HG03439 (cell line): Measurements from ENCODE around the gene PTPRN2.

Experiments
- ATAC-seq: cut with Tn5 transposase; IDR thresholded peaks from one replicate; pipeline ENCODE4 v1.9.1; 2021; ENCODE audit warnings: mild to moderate bottlenecking, moderate library complexity; ENCODE audit not compliant: unreplicated experiment

The PTPRN2 gene

GRCh38 chr7:158133057-158133456 lies 454.6 kb downstream of the PTPRN2 start:
- ATAC-seq: no peak

- no peak for ATAC-seq
Observed at GRCh38 chr7:158130023-158130409, 457.6 kb downstream of the PTPRN2 start.

GRCh38 chr7:158129037-158130022 lies 458.3 kb downstream of the PTPRN2 start:
- ATAC-seq: no peak

GRCh38 chr7:158128572-158128971 lies 459.1 kb downstream of the PTPRN2 start:
- no peak for ATAC-seq

- ATAC-seq: no peak
Observed at GRCh38 chr7:158127241-158127640, 460.4 kb downstream of the PTPRN2 start.

GRCh38 chr7:158126661-158127060 lies 461.0 kb downstream of the PTPRN2 start:
- ATAC-seq: no peak

- no peak for ATAC-seq
Observed at GRCh38 chr7:158125721-158126120, 461.9 kb downstream of the PTPRN2 start.

- ATAC-seq: no peak
Observed at GRCh38 chr7:158125091-158125490, 462.5 kb downstream of the PTPRN2 start.

GRCh38 chr7:158124671-158125079 lies 462.9 kb downstream of the PTPRN2 start:
- no peak for ATAC-seq

- no peak for ATAC-seq
Observed at GRCh38 chr7:158123753-158124152, 463.9 kb downstream of the PTPRN2 start.

GRCh38 chr7:158123214-158123613 lies 464.4 kb downstream of the PTPRN2 start:
- ATAC-seq: no peak

- ATAC-seq: no peak
Observed at GRCh38 chr7:158121441-158122045, 466.1 kb downstream of the PTPRN2 start.

GRCh38 chr7:158120716-158121115 lies 466.9 kb downstream of the PTPRN2 start:
- ATAC-seq: no peak

GRCh38 chr7:158120316-158120715 lies 467.3 kb downstream of the PTPRN2 start:
- no peak for ATAC-seq

- ATAC-seq: no peak
Observed at GRCh38 chr7:158117341-158118222, 470.0 kb downstream of the PTPRN2 start.

GRCh38 chr7:158116235-158116634 lies 471.4 kb downstream of the PTPRN2 start:
- ATAC-seq: no peak

GRCh38 chr7:158114056-158114850 lies 473.4 kb downstream of the PTPRN2 start:
- ATAC-seq: no peak

GRCh38 chr7:158113321-158114025 lies 474.1 kb downstream of the PTPRN2 start:
- ATAC-seq: no peak

- ATAC-seq: no peak
Observed at GRCh38 chr7:158112571-158113320, 474.9 kb downstream of the PTPRN2 start.
